Fibroblast of lung (primary cell): ENCODE data around the gene CD2AP. TPM values are rescaled to one million over a fixed set of nuclear protein-coding genes. Genes with fewer than 3 reads are reported as not detected.
"Not testable (repeated sequence)": the region's sequence is repeated elsewhere in the genome, so short reads cannot be mapped to it uniquely, and the experiment has no call there.

Source experiments
- DNase-seq, 2 donors: peaks; one replicate each; pipeline versions ENCODE4 v3.0.0 to v3.0.0-alpha.2; 2010; ENCODE audit warnings: low read depth in 2 of 2
- H2AFZ ChIP-seq: 2 replicates; pipeline ENCODE4 v1.5.1; 2012; ENCODE audit warnings: low read length, control low read depth, inconsistent platforms
- H3K27ac ChIP-seq: 2 replicates; pipeline ENCODE4 v1.5.1; 2011; ENCODE audit warnings: low read length, control low read depth; ENCODE audit not compliant: insufficient read depth
- H3K27me3 ChIP-seq: 2 replicates; pipeline ENCODE4 v1.5.1; 2011; ENCODE audit warnings: mild to moderate bottlenecking, low read length; ENCODE audit not compliant: control insufficient read depth, insufficient read depth
- H3K36me3 ChIP-seq: 2 replicates; pipeline ENCODE4 v1.5.1; 2011; ENCODE audit warnings: low read length; ENCODE audit not compliant: control insufficient read depth, insufficient read depth
- H3K4me1 ChIP-seq: 2 replicates; pipeline ENCODE4 v1.5.1; 2011; ENCODE audit warnings: low read length; ENCODE audit not compliant: control insufficient read depth, insufficient read depth; ENCODE audit errors: extremely low read depth
- H3K4me2 ChIP-seq: 2 replicates; pipeline ENCODE4 v1.5.1; 2011; ENCODE audit warnings: low read length, control low read depth; ENCODE audit not compliant: insufficient read depth; ENCODE audit errors: extremely low read depth
- H3K4me3 ChIP-seq, 4 experiments: fragments of 200-600 bp in 1 of 4; sonication (generic) in 1 of 4; replicated peaks in 1 of 4; 2 replicates each; pipeline ENCODE4 v1.5.1; 2011 to 2016; ENCODE audit warnings: low read length in 4 of 4, low read depth in 3 of 4, mild to moderate bottlenecking in 3 of 4, control low read depth in 2 of 4, inconsistent platforms in 1 of 4, mixed read lengths in 1 of 4; ENCODE audit not compliant: insufficient read depth in 1 of 4; ENCODE audit errors: control extremely low read depth in 1 of 4
- H3K79me2 ChIP-seq: 2 replicates; pipeline ENCODE4 v1.5.1; 2012; ENCODE audit warnings: mild to moderate bottlenecking, low read length, inconsistent platforms; ENCODE audit not compliant: control insufficient read depth, insufficient read depth
- H3K9ac ChIP-seq: 2 replicates; pipeline ENCODE4 v1.5.1; 2011; ENCODE audit warnings: mild to moderate bottlenecking, low read length, control low read depth; ENCODE audit not compliant: insufficient read depth
- H3K9me3 ChIP-seq: 2 replicates; pipeline ENCODE4 v1.5.1; 2012; ENCODE audit warnings: low read depth, low read length; ENCODE audit not compliant: control insufficient read depth, insufficient read depth
- H4K20me1 ChIP-seq: 2 replicates; pipeline ENCODE4 v1.5.1; 2011; ENCODE audit warnings: low read length; ENCODE audit not compliant: control insufficient read depth, insufficient read depth; ENCODE audit errors: extremely low read depth
- CTCF ChIP-seq, 2 donors: IDR thresholded peaks in 1 of 2; conservative IDR thresholded peaks in 1 of 2; 1 replicate in 1 of 2; 2 replicates in 1 of 2; pipeline ENCODE4 v1.5.1; 2011 to 2012; ENCODE audit warnings: low read length in 2 of 2, control low read depth in 1 of 2, inconsistent platforms in 1 of 2, low read depth in 1 of 2, mild to moderate bottlenecking in 1 of 2
- EZH2 ChIP-seq: IDR thresholded peaks from 2 replicates; pipeline ENCODE4 v1.5.1; 2012; ENCODE audit warnings: low read length, control low read depth, mild to moderate bottlenecking; ENCODE audit errors: missing control alignments
- polyA plus RNA-seq, 2 donors: library from polyadenylated mRNA; depleted of rRNA in 1 of 2; stranded (reverse) in 1 of 2; unstranded in 1 of 2; fragments of >200 nt; gene quantifications; 2 replicates each; pipeline ENCODE4 v1.2.1, GENCODE V29; 2011 to 2012; ENCODE audit warnings: missing spikeins in 1 of 2
- total RNA-seq: library from RNA; depleted of rRNA; stranded (reverse); fragments of >200 nt; gene quantifications from 2 replicates; pipeline ENCODE4 v1.2.1, GENCODE V29; 2014

Gene CD2AP
- total and polyA plus RNA-seq, 2 donors (not counting 1 experiment from before 2014, with no cell fraction given), result 15.7 to 17.2 TPM

GRCh38 chr6:47634210-47635047 lies 156.8 kb downstream of the CD2AP start:
- Histone ChIP-seq H3K4me3 (no peak overlapping the region), H3K79me2 (no peaks in the 10 kb centered on the region), H4K20me1 (no peaks in the 10 kb centered on the region), H3K27me3 (no peaks in the 10 kb centered on the region), H2AFZ (no peak overlapping the region), H3K4me2 (no peak overlapping the region), H3K36me3 (no peaks in the 10 kb centered on the region), H3K27ac (no peak overlapping the region), H3K9ac (no peak overlapping the region), H3K9me3 (no peaks in the 10 kb centered on the region), H3K4me1 (no peaks in the 10 kb centered on the region)
- DNase-seq, result no peak
- TF ChIP-seq CTCF (conservative IDR thresholded peaks at IDR 0.05 in 1 of 2, IDR thresholded peaks at IDR 0.05 in 1 of 2; ENCODE audit: low read depth in 1 of 2, low read length in 2 of 2), result no peak
- no peak for TF ChIP-seq EZH2

- TF ChIP-seq EZH2 (no peak), CTCF (conservative IDR thresholded peaks at IDR 0.05 in 1 of 2, IDR thresholded peaks at IDR 0.05 in 1 of 2; ENCODE audit: low read depth in 1 of 2, low read length in 2 of 2) (no peak)
- Histone ChIP-seq H2AFZ (no peak overlapping the region), H3K4me2 (no peak overlapping the region), H3K9me3 (no peaks in the 10 kb centered on the region), H3K27me3 (no peaks in the 10 kb centered on the region), H3K27ac (no peak overlapping the region), H3K36me3 (no peaks in the 10 kb centered on the region), H3K4me1 (peaks cover 4% of the 10 kb centered on the region), H4K20me1 (no peaks in the 10 kb centered on the region), H3K79me2 (no peaks in the 10 kb centered on the region), H3K9ac (no peak overlapping the region), H3K4me3 (no peak overlapping the region)
- no peak for DNase-seq
Measured at GRCh38 chr6:47646689-47647088, 169.1 kb downstream of the CD2AP start.

- no peak overlapping the region for H3K27ac ChIP-seq
- H3K4me2 ChIP-seq, result no peak overlapping the region
- H4K20me1 ChIP-seq, result no peaks in the 10 kb centered on the region
- no peak overlapping the region for H3K9ac ChIP-seq
- no peak for DNase-seq
- H3K27me3 ChIP-seq, result no peaks in the 10 kb centered on the region
- H3K9me3 ChIP-seq, result no peaks in the 10 kb centered on the region
- H3K4me3 ChIP-seq, result no peak overlapping the region
- no peak for TF ChIP-seq CTCF (conservative IDR thresholded peaks at IDR 0.05 in 1 of 2, IDR thresholded peaks at IDR 0.05 in 1 of 2; ENCODE audit: low read depth in 1 of 2, low read length in 2 of 2)
- TF ChIP-seq EZH2, result no peak
- H3K4me1 ChIP-seq, result peaks cover 4% of the 10 kb centered on the region
- H3K36me3 ChIP-seq, result no peaks in the 10 kb centered on the region
- H3K79me2 ChIP-seq, result no peaks in the 10 kb centered on the region
- H2AFZ ChIP-seq, result no peak overlapping the region
Measured at GRCh38 chr6:47647188-47647587, 169.6 kb downstream of the CD2AP start.

- DNase-seq, H4K20me1 ChIP-seq, H3K9ac ChIP-seq, H3K79me2 ChIP-seq, H3K36me3 ChIP-seq, H3K4me3 ChIP-seq, H3K4me2 ChIP-seq, H3K27ac ChIP-seq, H3K9me3 ChIP-seq, H2AFZ ChIP-seq, H3K4me1 ChIP-seq, H3K27me3 ChIP-seq: not testable (repeated sequence)
Measured at GRCh38 chr6:47647626-47648025, 170.0 kb downstream of the CD2AP start.
